ENCODE results near the gene CLK2. TPM values are rescaled to one million over a fixed set of nuclear protein-coding genes. Genes with fewer than 3 reads are reported as not detected.

CLK2 gene
- total and polyA plus RNA-seq, 9 of the 15 experiments (the other 6 are each of a cell fraction or from before 2014, with no cell fraction given): 13.5 to 81.4 (median 39.6) TPM

DNA sequence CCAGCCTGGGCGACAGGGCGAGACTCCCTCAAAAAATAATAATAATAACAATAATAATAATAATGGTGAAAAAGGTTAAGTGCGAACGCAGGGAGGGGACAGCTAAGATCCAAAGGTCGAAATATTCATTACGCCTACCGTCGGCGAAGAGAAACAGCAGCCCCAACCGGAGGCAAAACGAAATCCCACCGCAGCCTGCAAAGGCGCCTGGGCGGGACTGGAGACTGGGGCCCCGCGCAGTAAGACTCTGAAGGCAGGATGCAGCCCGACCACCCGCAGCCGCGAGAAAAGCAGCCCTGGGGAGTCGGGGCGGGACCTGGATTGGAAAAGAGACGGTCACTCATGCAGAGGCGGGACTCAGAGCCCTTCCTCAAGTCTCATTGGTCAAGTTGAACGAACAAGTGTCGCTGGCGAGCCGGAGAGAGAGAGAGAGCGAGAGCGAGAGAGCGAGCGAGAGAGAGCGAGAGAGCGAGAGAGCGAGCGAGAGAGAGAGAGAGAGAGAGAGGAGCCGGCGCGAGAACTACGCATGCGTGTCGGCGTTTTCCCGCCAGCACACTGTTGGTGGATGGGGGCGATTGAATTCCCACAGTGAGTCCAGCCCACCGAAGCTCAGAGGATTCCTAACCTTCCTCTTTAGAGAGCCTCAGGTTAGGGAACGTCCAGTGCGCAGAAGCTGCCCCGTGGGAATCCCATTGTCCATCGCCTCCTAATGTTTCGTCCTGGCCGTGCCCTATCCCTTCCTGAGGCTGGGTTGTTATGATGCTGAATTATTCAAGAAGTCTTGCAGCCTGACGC, 28.7 kb downstream of the CLK2 start (continued):
- TF ChIP-seq, protein P1, sequence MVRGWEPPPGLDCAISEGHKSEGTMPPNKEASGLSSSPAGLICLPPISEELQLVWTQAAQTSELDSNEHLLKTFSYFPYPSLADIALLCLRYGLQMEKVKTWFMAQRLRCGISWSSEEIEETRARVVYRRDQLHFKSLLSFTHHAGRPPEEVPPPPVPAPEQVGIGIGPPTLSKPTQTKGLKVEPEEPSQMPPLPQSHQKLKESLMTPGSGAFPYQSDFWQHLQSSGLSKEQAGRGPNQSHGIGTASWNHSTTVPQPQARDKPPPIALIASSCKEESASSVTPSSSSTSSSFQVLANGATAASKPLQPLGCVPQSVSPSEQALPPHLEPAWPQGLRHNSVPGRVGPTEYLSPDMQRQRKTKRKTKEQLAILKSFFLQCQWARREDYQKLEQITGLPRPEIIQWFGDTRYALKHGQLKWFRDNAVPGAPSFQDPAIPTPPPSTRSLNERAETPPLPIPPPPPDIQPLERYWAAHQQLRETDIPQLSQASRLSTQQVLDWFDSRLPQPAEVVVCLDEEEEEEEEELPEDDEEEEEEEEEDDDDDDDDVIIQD (CRISPR knock-in tag; IDR thresholded peaks at IDR 0.05): peak; percentile 19; the same call in 1 of the 2 replicates
- no peak for TF ChIP-seq MAFF (IDR thresholded peaks at IDR 0.05; ENCODE audit: low read length)
- peak; percentile 91 for TF ChIP-seq NCOR1 (IDR thresholded peaks at IDR 0.05)
- no peak for TF ChIP-seq NFIX (CRISPR knock-in tag; IDR thresholded peaks at IDR 0.05; ENCODE audit: low read depth)
- peak; percentile 100 for TF ChIP-seq HLTF (IDR thresholded peaks at IDR 0.05)
- no peak for TF ChIP-seq TSC22D4 (tag; IDR thresholded peaks at IDR 0.05)
- TF ChIP-seq, protein P2, sequence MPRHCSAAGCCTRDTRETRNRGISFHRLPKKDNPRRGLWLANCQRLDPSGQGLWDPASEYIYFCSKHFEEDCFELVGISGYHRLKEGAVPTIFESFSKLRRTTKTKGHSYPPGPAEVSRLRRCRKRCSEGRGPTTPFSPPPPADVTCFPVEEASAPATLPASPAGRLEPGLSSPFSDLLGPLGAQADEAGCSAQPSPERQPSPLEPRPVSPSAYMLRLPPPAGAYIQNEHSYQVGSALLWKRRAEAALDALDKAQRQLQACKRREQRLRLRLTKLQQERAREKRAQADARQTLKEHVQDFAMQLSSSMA (CRISPR knock-in tag; IDR thresholded peaks at IDR 0.05): no peak
- peak; percentile 88 for TF ChIP-seq ZKSCAN1 (IDR thresholded peaks at IDR 0.05; ENCODE audit: low read depth, low read length)
- no peak for TF ChIP-seq SAP30 (IDR thresholded peaks at IDR 0.05; ENCODE audit: borderline replicate concordance, insufficient read depth, low read depth, low read length, poor library complexity, severe bottlenecking)
- TF ChIP-seq ESRRB (CRISPR knock-in tag; IDR thresholded peaks at IDR 0.05; ENCODE audit: borderline replicate concordance): no peak
- TF ChIP-seq ZNF668 (CRISPR knock-in tag; IDR thresholded peaks at IDR 0.05): no peak
- peak; percentile 91 for TF ChIP-seq NCOA1 (IDR thresholded peaks at IDR 0.05; ENCODE audit: low read depth)
- peak; percentile 90 for TF ChIP-seq ZFP36 (IDR thresholded peaks at IDR 0.05; ENCODE audit: low read depth, low read length, partially characterized antibody)
- TF ChIP-seq FOXA1 (IDR thresholded peaks at IDR 0.05; ENCODE audit: borderline replicate concordance): no peak
- TF ChIP-seq PHB (CRISPR knock-in tag; IDR thresholded peaks at IDR 0.05): no peak
- TF ChIP-seq KAT7 (CRISPR knock-in tag; IDR thresholded peaks at IDR 0.05; ENCODE audit: borderline replicate concordance): peak; percentile 79
- TF ChIP-seq, protein P3, sequence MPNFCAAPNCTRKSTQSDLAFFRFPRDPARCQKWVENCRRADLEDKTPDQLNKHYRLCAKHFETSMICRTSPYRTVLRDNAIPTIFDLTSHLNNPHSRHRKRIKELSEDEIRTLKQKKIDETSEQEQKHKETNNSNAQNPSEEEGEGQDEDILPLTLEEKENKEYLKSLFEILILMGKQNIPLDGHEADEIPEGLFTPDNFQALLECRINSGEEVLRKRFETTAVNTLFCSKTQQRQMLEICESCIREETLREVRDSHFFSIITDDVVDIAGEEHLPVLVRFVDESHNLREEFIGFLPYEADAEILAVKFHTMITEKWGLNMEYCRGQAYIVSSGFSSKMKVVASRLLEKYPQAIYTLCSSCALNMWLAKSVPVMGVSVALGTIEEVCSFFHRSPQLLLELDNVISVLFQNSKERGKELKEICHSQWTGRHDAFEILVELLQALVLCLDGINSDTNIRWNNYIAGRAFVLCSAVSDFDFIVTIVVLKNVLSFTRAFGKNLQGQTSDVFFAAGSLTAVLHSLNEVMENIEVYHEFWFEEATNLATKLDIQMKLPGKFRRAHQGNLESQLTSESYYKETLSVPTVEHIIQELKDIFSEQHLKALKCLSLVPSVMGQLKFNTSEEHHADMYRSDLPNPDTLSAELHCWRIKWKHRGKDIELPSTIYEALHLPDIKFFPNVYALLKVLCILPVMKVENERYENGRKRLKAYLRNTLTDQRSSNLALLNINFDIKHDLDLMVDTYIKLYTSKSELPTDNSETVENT (CRISPR knock-in tag; IDR thresholded peaks at IDR 0.05): peak; percentile 92; the same call in 1 of the 2 replicates
- no peak for TF ChIP-seq ILK (tag; IDR thresholded peaks at IDR 0.05; ENCODE audit: borderline replicate concordance, low read depth)
- TF ChIP-seq ZNF184 (CRISPR knock-in tag; IDR thresholded peaks at IDR 0.05): no peak
- TF ChIP-seq ELF2 (CRISPR knock-in tag; IDR thresholded peaks at IDR 0.05): no peak
- TF ChIP-seq ZNF324 (CRISPR knock-in tag; IDR thresholded peaks at IDR 0.05): no peak
- TF ChIP-seq NR3C1 (CRISPR knock-in tag; IDR thresholded peaks at IDR 0.05): peak; percentile 33; the same call in 1 of the 2 replicates
- TF ChIP-seq ZNF316 (IDR thresholded peaks at IDR 0.05): no peak
- TF ChIP-seq SREBF1 (IDR thresholded peaks at IDR 0.05; ENCODE audit: borderline replicate concordance, low read depth, low read length): 0 out of 2 replicates have a peak, but pooled peaks have one; percentile 39
- TF ChIP-seq NCOA4 (IDR thresholded peaks at IDR 0.05; ENCODE audit: partially characterized antibody): peak; percentile 57
- peak; percentile 94 for TF ChIP-seq MYC (IDR thresholded peaks at IDR 0.05; ENCODE audit: low read depth, low read length)
- TF ChIP-seq MYC (CRISPR knock-in tag; IDR thresholded peaks at IDR 0.05; ENCODE audit: borderline replicate concordance, low read depth): no peak; the same call in 1 of the 2 replicates
